Activated CD8-positive, alpha-beta T cell treated with anti-CD3 and anti-CD28 coated beads, Interleukin-2, amount 10 ng/mL, durations not matched to agents 7 days and 5 days (primary cell): ENCODE results near the gene RRAGC. TPM values are rescaled to one million over a fixed set of nuclear protein-coding genes. Genes with fewer than 3 reads are reported as not detected.
A peak's percentile ranks its signal among the peaks of the same experiment; 100 is the strongest.

Source experiments
- ATAC-seq: fragments of 150-1000 bp; cut with Tn5 transposase; one replicate; pipeline ENCODE4 v1.10.0; 2021; ENCODE audit warnings: moderate library complexity
- CTCF ChIA-PET: fragments of 350-600 bp; sonication (Branson Sonifier 250); formaldehyde crosslinking; loops from one replicate; lab custom pipeline; 2021; ENCODE audit warnings: antibody characterized with exemption; lab: Charles Lee
- POLR2A ChIA-PET: fragments of 350-600 bp; sonication (Branson Sonifier 250); formaldehyde crosslinking; loops from one replicate; lab custom pipeline; 2021; ENCODE audit warnings: antibody characterized with exemption; lab: Charles Lee
- DNase-seq: peaks from one replicate; pipeline ENCODE4 v3.0.0-alpha.2; 2020
- H3K27ac Mint-ChIP-seq: one replicate; pipeline ENCODE4 v1.8.0; 2021; ENCODE audit warnings: mild to moderate bottlenecking, mixed read lengths
- H3K27me3 Mint-ChIP-seq: one replicate; pipeline ENCODE4 v1.8.0; 2021; ENCODE audit warnings: low read depth, mixed read lengths
- H3K36me3 Mint-ChIP-seq: one replicate; pipeline ENCODE4 v1.8.0; 2021; ENCODE audit warnings: low read depth, mixed read lengths
- H3K4me1 Mint-ChIP-seq: one replicate; pipeline ENCODE4 v1.8.0; 2021; ENCODE audit warnings: low read depth, mixed read lengths
- H3K4me3 Mint-ChIP-seq: one replicate; pipeline ENCODE4 v1.8.0; 2021; ENCODE audit warnings: mild to moderate bottlenecking, mixed read lengths
- H3K9me3 Mint-ChIP-seq: one replicate; pipeline ENCODE4 v1.8.0; 2022; ENCODE audit warnings: mixed read lengths; ENCODE audit not compliant: insufficient read depth
- total RNA-seq, 2 experiments: library from RNA; stranded (reverse); gene quantifications; one replicate each; pipeline ENCODE4 v1.2.3, GENCODE V29; 2021

The RRAGC gene
- 10 to 100 TPM; 14.3 to 14.9 TPM for total RNA-seq

- ATAC-seq (peak; percentile 99), DNase-seq (peak; percentile 99)
- Mint-ChIP-seq H3K4me3 (peak within 1 kb of the TSS; percentile 96), H3K4me1 (peaks cover 33% of the 10 kb centered on the region), H3K27ac (peak within 1 kb of the TSS; percentile 71), H3K9me3 (no peaks in the 10 kb centered on the region), H3K27me3 (no peaks in the 10 kb centered on the region), H3K36me3 (peaks cover 28% of the 10 kb centered on the region)
- CTCF ChIA-PET, result interaction anchor here (1.4 kb wide), 1 partner anchor 13 kb away, joined by 4 read pairs; the partner anchor contains the start of gene MYCBP
- POLR2A ChIA-PET, result interaction anchor here (0.6 to 2.2 kb wide), 3 partner anchors 11 to 696 kb away, joined by 3 to 10 read pairs (median 4); partner anchors contain the start of gene MYCBP
These were observed at the start of gene RRAGC for GRCh38 chr1:38859561-38860453. Gene RRAGC (minus strand): TSS chr1:38859772. CDS start chr1:38859646, 126 bp downstream.

- Mint-ChIP-seq H3K27ac (no peak overlapping the region), H3K4me1 (no peaks in the 10 kb centered on the region), H3K9me3 (peaks cover 8% of the 10 kb centered on the region), H3K36me3 (no peaks in the 10 kb centered on the region), H3K27me3 (no peaks in the 10 kb centered on the region), H3K4me3 (no peak overlapping the region)
- POLR2A ChIA-PET, result no interaction called here
- ATAC-seq (no peak), DNase-seq (no peak)
- CTCF ChIA-PET, result no interaction called here
These were observed 49.2 kb upstream of the RRAGC start for GRCh38 chr1:38908821-38909220.

GRCh38 chr1:38905985-38906384 lies 46.4 kb upstream of the RRAGC start:
- no peaks in the 10 kb centered on the region for H3K36me3 Mint-ChIP-seq
- H3K9me3 Mint-ChIP-seq, result peaks cover 8% of the 10 kb centered on the region
- ATAC-seq (no peak), DNase-seq (no peak)
- H3K4me3 Mint-ChIP-seq, result no peak overlapping the region
- no peak overlapping the region for H3K27ac Mint-ChIP-seq
- ChIA-PET CTCF (no interaction called here), POLR2A (no interaction called here)
- no peaks in the 10 kb centered on the region for H3K27me3 Mint-ChIP-seq
- no peaks in the 10 kb centered on the region for H3K4me1 Mint-ChIP-seq

GRCh38 chr1:38899560-38899959 lies 40.0 kb upstream of the RRAGC start:
- no peak overlapping the region for H3K4me3 Mint-ChIP-seq
- POLR2A ChIA-PET, result no interaction called here
- no peaks in the 10 kb centered on the region for H3K27me3 Mint-ChIP-seq
- H3K4me1 Mint-ChIP-seq, result peaks cover 3% of the 10 kb centered on the region
- CTCF ChIA-PET, result no interaction called here
- H3K36me3 Mint-ChIP-seq, result no peaks in the 10 kb centered on the region
- H3K9me3 Mint-ChIP-seq, result no peaks in the 10 kb centered on the region
- ATAC-seq (no peak), DNase-seq (no peak)
- no peak overlapping the region for H3K27ac Mint-ChIP-seq

- H3K27ac Mint-ChIP-seq, result no peak overlapping the region
- CTCF ChIA-PET, result no interaction called here
- no peaks in the 10 kb centered on the region for H3K27me3 Mint-ChIP-seq
- H3K36me3 Mint-ChIP-seq, result no peaks in the 10 kb centered on the region
- POLR2A ChIA-PET, result no interaction called here
- H3K4me3 Mint-ChIP-seq, result no peak overlapping the region
- no peaks in the 10 kb centered on the region for H3K9me3 Mint-ChIP-seq
- peaks cover 3% of the 10 kb centered on the region for H3K4me1 Mint-ChIP-seq
- no peak for ATAC-seq
- no peak for DNase-seq
These were observed 39.2 kb upstream of the RRAGC start for GRCh38 chr1:38898653-38899230.

GRCh38 chr1:38896169-38896568 lies 36.6 kb upstream of the RRAGC start:
- DNase-seq (no peak), ATAC-seq (no peak)
- H3K27ac Mint-ChIP-seq, result no peak overlapping the region
- H3K9me3 Mint-ChIP-seq, result no peaks in the 10 kb centered on the region
- H3K36me3 Mint-ChIP-seq, result no peaks in the 10 kb centered on the region
- no peaks in the 10 kb centered on the region for H3K27me3 Mint-ChIP-seq
- ChIA-PET CTCF (interaction anchor here (1.1 kb wide), 1 partner anchor 14 kb away, joined by 4 read pairs; the partner anchor contains the start of gene GJA9), POLR2A (no interaction called here)
- peaks cover 3% of the 10 kb centered on the region for H3K4me1 Mint-ChIP-seq
- H3K4me3 Mint-ChIP-seq, result no peak overlapping the region

- H3K27me3 Mint-ChIP-seq, result peaks cover 4% of the 10 kb centered on the region
- ChIA-PET POLR2A (no interaction called here), CTCF (no interaction called here)
- DNase-seq, result no peak
- H3K4me3 Mint-ChIP-seq, result no peak overlapping the region
- no peaks in the 10 kb centered on the region for H3K36me3 Mint-ChIP-seq
- no peak overlapping the region for H3K27ac Mint-ChIP-seq
- H3K4me1 Mint-ChIP-seq, result no peaks in the 10 kb centered on the region
- no peaks in the 10 kb centered on the region for H3K9me3 Mint-ChIP-seq
- no peak for ATAC-seq
These were observed 33.4 kb upstream of the RRAGC start for GRCh38 chr1:38892976-38893375.

- no peaks in the 10 kb centered on the region for H3K4me1 Mint-ChIP-seq
- ChIA-PET POLR2A (no interaction called here), CTCF (no interaction called here)
- no peak for ATAC-seq
- no peaks in the 10 kb centered on the region for H3K36me3 Mint-ChIP-seq
- H3K27ac Mint-ChIP-seq, result no peak overlapping the region
- H3K4me3 Mint-ChIP-seq, result no peak overlapping the region
- H3K9me3 Mint-ChIP-seq, result no peaks in the 10 kb centered on the region
- H3K27me3 Mint-ChIP-seq, result peaks cover 4% of the 10 kb centered on the region
- no peak for DNase-seq
These were observed 32.2 kb upstream of the RRAGC start for GRCh38 chr1:38891753-38892152.

GRCh38 chr1:38889589-38889988 lies 30.0 kb upstream of the RRAGC start:
- Mint-ChIP-seq H3K36me3 (no peaks in the 10 kb centered on the region), H3K27me3 (peaks cover 13% of the 10 kb centered on the region), H3K27ac (no peak overlapping the region), H3K4me1 (no peaks in the 10 kb centered on the region), H3K9me3 (no peaks in the 10 kb centered on the region), H3K4me3 (no peak overlapping the region)
- DNase-seq, result no peak
- ATAC-seq, result no peak
- CTCF ChIA-PET, result interaction anchor here (0.8 kb wide), 1 partner anchor 203 kb away, joined by 3 read pairs; no protein-coding TSS in a partner anchor
- POLR2A ChIA-PET, result no interaction called here

- Mint-ChIP-seq H3K27ac (no peak overlapping the region), H3K27me3 (peaks cover 13% of the 10 kb centered on the region), H3K36me3 (no peaks in the 10 kb centered on the region), H3K9me3 (no peaks in the 10 kb centered on the region), H3K4me1 (no peaks in the 10 kb centered on the region), H3K4me3 (no peak overlapping the region)
- CTCF ChIA-PET, result interaction anchor here (0.7 to 0.8 kb wide), 2 partner anchors 204 to 355 kb away, joined by 3 read pairs; no protein-coding TSS in a partner anchor
- POLR2A ChIA-PET, result no interaction called here
- no peak for ATAC-seq
- no peak for DNase-seq
These were observed 29.1 kb upstream of the RRAGC start for GRCh38 chr1:38888423-38889333.

GRCh38 chr1:38885092-38885491 lies 25.5 kb upstream of the RRAGC start:
- DNase-seq (no peak), ATAC-seq (no peak)
- H3K27me3 Mint-ChIP-seq, result peaks cover 13% of the 10 kb centered on the region
- no peaks in the 10 kb centered on the region for H3K9me3 Mint-ChIP-seq
- no peak overlapping the region for H3K4me3 Mint-ChIP-seq
- H3K27ac Mint-ChIP-seq, result no peak overlapping the region
- ChIA-PET POLR2A (no interaction called here), CTCF (no interaction called here)
- no peaks in the 10 kb centered on the region for H3K36me3 Mint-ChIP-seq
- H3K4me1 Mint-ChIP-seq, result no peaks in the 10 kb centered on the region
